Esophagus muscularis mucosa (tissue), 3 donors: ENCODE data around the gene HOXA7.

Experiments used
- CTCF ChIP-seq, 3 experiments: fragments of 200-600 bp in 2 of 3; fragments of 450-650 bp in 1 of 3; sonication (generic) in 2 of 3; IDR thresholded peaks; one replicate each; pipeline ENCODE4 v1.5.1; 2017 to 2019; ENCODE audit warnings: antibody characterized with exemption in 3 of 3, mild to moderate bottlenecking in 2 of 3, moderate library complexity in 1 of 3
- POLR2A ChIP-seq: fragments of 450-650 bp; IDR thresholded peaks from one replicate; pipeline ENCODE4 v1.6.1; 2017; ENCODE audit warnings: antibody characterized with exemption, moderate library complexity, mild to moderate bottlenecking, low read depth
- POLR2AphosphoS5 ChIP-seq, 2 donors: sonication (generic); formaldehyde crosslinking; IDR thresholded peaks; one replicate each; pipeline ENCODE4 v1.6.1; 2017; ENCODE audit warnings: antibody characterized with exemption in 2 of 2

- TF ChIP-seq CTCF (IDR thresholded peaks at IDR 0.05) = no peak
- TF ChIP-seq POLR2AphosphoS5 (IDR thresholded peaks at IDR 0.05) = no peak
- no peak for TF ChIP-seq POLR2A
These were observed 5.5 kb upstream of the HOXA7 start for GRCh38 chr7:27161721-27162560.
